NOMO-1 treated with dmso at 0.1 percent for 144 hours (cell line): ENCODE results near the gene STAC.

ENCODE experiments used
- DNase-seq: peaks from one replicate; lab custom pipeline; 2025; ENCODE audit not compliant: unreplicated experiment; lab: John Stamatoyannopoulos, UW

Gene STAC

DNA sequence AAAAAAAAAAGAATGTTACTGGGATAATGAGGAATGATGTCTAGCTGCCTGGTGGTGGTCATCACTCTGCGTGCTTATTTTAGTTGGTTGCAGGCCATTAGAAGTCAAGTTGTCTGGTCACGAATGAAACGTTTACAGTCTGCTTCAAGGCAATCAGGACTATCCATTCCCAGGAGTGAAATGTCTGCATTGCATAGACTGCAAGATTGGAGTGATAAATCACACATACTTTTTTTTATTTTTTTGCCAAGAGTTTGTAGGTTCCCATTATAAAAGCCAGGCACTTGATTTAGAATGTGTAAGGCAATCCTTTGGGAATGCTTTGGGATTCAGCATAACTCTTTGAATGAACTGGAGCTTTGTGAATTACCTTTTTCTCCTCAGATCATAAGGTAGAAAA, 132.3 kb downstream of the STAC start:
- DNase-seq = no peak

DNA sequence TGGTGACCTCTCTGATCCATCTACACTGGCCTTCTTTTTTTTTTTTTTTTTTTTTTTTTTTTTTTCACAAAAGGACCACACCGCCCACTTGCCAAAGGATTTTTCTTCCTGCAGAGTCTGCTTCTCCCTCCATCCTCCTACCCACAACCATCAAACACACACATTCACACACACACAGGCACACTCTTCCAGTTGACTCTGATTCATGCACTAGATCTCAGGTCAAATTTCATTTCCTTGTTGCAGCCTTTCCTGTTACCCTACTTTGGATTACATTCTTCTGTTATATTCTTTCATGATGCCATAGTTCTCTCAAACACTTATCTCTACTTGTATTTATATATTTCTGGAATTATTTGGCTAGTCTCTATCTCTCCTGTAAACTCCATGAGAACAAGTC, 133.9 kb downstream of the STAC start:
- no peak for DNase-seq

DNA sequence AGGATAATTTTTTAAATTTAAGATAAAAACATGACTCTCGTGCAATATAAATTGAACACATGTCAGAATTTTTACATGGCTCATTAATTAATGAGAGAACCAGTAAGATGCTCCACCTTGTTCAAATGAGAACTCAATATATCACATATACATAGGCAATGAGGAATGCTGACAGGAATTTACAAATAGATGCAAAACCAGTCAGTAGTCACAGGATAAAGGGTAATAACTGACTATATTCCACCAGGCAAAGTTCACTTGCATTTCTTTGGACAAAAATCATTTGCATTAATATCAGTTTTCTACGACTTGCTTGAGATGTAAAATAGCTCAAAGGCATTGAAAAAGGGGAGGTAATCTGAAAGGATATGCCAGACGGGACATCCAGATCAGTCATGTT, 139.4 kb downstream of the STAC start:
- no peak for DNase-seq

DNA sequence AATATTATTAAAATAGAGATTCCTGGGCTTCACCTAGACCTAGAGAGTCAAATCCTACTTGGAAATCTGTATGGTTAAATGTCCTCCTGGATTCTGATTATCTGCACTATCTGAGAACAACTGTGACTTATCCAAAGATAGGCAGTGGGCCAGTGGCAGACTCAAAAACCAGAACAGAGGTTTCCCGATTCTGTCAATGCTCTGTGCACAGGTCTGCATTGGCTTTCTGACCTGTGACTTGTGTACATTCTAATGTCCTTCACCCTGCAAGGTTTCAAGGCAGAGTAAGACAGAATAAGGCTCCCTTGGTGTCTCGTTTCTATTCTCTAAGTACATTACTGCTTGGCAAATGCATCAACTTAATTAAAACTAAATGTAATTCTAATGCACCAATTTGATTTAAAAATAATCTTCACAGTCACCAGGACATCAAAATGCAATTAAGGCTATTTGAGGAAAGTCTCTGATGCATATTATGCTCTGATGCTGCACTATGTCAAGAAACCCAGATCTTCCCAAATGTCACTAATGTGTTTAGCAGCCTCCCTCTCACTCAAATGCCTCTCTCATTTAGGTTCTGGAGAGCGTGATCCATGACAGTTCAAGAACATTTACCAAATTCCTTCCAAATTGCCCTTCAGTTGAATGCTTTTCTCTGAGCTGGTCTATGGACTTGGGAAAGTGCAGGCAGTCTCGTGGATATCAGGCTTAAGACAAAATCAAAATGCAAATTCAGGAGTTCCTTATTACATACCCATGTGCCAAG, 140.1 kb downstream of the STAC start:
- no peak for DNase-seq

DNA sequence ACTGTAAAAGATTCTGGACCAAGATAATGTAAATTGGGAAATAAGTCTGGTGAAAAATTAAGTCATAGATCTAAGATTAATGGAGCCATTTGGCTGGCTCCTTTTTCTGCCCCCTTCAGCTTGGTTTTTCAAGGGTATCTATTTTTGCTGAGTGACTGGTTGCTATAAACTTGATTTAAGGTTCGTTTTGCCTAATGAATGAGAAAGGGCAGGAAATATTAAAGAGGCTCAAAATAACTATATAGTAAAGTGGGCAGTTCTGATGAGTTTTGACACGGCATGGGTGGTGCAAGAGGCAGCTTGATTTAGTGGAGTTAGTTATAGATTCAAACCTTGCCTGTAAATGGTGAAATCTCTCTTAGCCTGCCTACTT, 140.7 kb downstream of the STAC start:
- DNase-seq = no peak

DNA sequence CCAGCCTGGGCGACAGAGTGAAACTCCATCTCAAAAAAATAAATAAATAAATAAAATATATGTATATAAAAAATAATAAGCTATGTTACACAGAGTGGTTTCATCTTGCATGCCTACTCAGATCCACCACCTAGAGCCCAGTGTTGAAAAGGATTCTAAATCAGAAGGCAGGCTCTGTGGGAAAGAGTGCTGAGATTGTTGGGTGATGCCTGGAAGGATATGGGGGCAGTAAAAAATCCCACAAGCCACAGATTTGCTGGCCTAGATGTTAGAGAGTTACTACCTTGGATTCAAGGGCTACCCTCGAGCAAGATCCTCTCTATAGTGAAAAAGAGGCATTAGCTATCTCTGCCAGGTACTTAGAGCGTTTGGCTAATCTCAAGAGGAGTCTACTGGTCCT, 144.3 kb downstream of the STAC start:
- no peak for DNase-seq

DNA sequence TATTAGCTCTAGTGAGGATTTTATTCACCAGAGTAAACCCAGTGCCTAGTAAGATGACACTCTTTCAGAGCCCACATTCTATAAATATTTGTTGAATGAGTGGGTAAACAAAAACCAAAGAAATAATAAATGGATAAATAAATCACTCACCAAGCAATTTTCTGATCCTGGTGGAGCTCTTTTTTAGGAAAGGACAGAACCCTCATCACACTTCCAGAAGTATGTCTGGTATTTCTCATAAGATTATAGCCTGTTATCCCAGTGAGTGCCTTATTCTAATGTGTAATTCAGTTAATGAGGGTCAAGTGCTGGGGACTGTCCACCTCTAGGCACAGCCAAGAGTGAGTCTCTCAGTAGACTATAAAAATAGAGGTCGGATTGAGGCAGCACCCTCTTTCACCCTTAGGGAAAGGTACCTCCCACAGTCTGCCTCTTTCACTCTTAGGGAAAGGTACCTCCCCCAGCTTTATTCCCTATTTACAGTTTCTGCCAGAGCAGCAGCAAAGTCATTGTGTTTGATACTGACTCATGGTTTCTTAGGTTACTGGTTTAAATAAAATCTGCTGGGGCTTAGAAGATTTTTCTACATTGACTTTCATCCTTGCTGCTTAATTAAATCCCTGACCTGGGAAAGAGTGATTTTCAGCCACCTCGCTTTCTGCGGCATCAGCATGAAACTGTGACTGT, 145.0 kb downstream of the STAC start:
- DNase-seq = no peak

DNA sequence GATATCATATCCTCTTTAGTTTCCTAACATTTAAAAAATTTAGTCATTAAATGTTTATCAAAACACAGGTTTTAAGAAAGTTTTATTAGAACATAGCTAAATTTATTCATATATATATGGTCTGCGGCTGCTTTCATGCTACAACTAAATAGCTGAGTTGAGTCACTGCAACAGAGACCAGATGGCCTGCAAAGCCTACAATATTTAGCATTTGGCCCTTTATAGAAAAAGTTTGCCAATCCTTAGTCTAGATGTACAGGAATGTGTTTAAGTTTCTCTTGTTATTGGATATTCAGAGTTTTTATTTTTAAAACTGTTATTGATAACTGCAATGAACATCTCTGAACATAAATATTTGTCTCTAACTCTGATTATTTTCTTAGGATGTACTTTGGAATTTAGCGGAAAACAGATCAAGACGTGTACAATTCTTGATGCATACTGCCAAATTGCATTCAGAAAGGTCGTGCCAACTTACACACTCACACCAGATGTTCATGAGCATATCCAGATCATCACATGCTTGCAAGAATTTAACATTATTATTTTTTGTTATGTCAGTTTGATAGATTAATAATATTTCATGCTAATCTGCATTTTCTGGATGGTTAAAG, 157.9 kb downstream of the STAC start:
- DNase-seq = no peak

DNA sequence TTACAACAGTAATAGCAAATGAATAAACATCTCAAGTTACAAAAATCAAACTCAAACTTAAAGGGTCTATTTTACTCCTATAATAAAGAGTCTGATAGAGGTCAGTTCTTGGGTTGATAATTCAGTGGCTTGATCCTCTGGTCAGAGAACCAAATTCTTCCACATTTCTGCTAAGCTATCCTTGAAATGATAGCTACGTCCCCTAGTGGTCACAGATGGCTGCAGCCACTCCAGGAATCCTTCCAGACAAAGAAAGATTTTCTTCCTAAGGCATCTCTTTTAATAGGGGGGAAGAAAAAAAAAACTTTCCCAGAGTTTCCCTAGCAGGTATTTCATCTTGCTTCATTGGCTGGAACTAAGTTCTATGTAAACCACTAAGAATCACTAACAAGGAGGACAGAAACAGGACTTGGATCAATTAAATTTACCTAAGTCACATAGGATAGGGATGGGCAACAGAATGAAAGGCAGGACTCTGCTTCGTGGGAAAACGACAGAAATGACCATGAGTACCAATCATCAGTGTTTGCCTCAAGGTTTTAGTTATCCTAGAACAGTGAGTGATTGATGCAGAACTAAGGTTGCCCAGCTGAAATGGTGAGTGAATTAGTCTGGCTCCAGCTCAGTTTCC, 160.7 kb downstream of the STAC start:
- DNase-seq = no peak

DNA sequence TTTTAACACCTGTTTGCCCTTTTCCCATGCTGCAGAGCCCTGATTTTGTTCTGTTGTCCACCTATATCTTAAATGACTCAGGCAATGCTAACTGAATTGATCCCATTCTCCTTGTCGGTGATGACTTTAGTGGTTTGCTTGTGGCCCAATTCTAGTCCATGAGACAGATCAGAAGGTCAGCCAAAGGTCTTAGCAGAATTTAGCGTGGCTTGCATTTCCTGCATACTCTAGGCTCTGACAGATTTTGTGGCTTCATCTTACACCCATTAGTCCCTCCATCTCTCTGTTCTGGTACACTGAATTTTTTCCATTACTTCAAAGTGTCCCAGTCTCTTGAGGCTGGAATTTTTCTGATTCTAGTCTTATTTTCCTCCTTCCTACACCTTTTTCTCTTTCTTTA, 161.9 kb downstream of the STAC start:
- no peak for DNase-seq

DNA sequence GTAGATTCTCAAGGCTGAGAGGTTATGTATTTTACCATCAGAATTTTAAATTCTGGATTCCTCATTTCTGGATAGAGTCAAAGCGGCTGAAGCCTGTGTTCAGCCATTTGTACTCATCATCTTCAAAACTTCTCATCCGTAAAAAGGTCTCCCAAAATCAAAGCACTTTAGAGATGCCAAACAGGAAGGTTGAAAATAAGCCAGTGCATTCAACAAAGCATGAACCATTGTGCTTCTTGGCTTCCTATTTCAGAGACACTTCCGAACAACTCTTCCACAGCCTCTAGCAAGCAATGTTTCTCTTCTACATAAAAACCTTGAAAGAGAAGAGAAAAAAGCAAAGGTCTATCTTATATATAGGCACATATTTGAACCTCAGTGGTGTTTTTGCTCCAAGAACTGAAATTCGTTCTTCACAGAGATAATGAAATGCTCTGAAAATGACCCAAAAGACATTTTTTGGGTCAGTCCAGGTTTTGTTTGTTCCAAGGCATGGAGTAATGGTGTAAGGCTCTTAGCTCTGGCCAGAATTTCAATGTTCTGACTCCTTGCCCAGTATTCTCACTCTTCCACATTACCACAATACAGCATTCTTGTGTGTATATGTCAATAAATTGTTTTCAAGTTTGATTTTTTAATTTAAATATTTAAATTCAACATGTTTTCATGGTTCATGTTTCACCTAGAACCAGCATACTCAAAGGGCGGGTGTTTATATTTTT, 163.1 kb downstream of the STAC start:
- no peak for DNase-seq

DNA sequence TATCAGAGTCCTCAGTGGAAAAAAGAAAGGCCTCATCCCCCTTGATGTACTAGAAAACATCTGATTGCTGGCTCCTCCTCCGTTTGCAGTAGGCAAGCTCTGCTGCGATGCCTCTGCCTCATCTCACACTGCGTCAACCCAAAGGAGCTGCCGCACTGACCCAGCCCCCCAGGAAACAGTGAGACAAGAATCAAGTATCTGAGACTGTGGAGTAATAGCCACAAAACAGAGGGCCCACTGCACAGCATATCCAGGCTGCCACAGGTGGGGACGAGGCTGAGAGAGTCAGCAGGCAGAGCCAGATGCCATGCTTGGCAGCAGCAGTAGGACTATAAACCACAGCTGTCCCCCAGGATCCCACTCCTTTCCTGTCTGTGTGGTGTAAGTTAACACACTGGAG, 165.9 kb downstream of the STAC start:
- DNase-seq = no peak

DNA sequence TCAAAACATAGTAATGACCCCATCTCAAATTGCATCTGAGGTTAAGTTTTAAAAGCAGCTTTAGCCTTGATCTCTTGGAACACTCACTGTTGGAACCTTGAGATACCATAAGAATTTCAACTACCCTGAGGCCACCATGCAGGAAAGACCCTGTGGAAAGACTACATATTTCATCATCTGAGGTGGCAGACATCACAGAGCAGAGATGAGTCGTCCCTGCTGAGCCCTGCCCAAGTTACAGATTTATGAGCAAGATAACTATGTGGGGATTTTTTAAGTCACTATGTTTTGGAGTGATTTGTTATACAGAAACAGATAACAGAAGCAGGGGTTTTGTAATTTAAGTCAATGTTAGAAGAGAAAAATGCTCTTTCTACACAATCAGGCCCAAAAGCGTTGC, 168.4 kb downstream of the STAC start:
- DNase-seq = no peak

DNA sequence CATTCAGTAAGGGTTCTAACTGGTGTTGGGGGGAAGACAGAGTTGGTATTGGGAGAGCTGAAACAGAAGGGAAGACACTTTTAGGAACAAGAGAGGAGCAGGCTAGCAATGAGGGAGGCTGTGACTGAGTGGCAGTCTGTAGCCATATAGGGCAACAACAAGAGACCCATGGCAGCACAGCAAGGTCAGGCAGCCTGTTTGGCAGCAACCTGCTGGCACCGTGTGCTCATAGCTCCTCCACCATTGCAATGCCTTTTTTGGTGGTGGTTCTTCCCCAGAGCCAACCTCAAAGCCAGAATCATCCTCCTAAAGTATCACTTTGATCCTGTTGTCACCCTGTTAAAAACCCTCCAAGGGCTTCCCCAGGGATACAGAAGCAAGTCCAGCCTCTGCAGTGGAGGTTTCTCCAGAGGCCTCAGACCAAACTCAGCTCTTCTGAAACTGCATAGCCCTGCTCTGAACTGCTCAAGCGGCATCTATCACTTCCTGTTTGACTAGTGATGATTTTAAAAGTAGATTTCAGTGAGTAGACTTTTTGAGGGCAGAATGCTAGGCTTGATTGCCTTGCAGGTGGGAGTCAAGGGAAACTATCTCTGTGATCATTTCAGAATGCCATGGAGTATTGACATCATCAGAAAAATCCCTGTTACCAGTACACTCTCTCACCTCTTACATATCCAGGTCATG, 176.9 kb downstream of the STAC start:
- no peak for DNase-seq

DNA sequence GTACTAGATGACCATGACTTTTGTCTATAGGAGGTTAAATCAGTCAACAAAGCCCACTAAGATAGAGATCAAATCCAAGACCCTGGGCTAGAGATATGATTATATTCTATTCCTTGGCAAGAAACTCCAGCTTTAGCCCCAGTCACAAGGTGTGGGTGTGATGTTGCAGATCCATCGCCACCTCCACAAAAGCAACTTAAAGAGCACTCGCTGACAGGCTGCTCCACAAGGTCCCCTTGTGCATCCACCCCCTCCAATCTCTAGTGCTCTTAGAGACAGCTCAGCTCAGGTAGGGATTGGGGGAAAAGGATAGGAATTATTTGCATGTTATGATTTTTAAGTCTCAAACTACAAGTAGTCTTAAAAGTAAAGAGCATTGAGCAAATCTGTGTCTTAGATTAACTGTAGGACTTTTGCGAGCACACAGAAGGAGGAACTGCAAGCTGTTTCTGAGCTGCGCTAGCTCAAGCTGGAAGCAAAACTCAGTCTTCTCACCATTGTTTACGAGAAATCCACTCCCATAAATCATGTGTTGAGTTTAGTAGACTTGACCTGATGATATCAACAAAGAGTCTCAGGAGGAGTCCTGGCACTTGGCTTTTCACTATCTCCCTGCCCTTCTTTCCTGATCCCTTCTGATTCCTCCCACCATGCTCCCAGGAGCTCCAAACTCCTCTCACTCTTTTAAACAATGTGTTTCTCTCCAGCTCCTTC, 177.6 kb downstream of the STAC start:
- no peak for DNase-seq

DNA sequence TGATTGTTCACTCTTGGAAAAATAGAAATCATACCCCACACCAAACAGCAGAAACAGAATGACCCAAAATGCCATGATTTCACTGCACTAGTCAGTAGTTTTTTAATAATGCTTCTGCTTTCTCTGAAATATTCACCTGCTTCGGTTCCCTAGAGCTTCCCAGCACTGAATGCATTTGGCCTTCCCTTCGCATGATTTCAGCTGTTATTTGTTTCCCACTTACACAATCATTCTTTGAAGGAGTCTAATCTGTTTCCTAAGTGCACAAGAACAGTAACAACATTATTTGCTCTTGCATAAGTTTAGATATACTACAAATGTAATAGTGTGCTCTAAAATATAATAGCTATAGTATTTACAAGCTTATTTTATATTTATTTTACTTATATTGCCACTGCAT, 178.7 kb downstream of the STAC start:
- no peak for DNase-seq

DNA sequence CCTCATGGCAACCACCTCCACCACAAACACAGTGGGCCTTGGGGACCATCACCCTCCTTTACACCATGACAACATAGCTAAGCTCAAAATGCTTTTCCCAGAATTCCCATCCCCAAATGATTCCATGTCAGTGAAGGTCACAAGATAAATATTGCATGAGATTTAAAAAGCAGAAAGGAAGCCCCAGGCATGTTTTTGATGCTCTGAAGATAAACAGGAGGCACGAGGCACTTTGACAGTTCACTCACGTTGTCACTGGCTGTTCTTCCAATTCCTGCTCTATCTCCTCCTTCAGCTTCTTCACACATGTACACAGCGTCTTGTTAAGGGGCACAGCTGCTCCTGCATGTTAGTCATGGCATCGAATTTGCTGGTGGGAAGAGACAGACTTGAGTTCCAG, 180.4 kb downstream of the STAC start:
- no peak for DNase-seq

DNA sequence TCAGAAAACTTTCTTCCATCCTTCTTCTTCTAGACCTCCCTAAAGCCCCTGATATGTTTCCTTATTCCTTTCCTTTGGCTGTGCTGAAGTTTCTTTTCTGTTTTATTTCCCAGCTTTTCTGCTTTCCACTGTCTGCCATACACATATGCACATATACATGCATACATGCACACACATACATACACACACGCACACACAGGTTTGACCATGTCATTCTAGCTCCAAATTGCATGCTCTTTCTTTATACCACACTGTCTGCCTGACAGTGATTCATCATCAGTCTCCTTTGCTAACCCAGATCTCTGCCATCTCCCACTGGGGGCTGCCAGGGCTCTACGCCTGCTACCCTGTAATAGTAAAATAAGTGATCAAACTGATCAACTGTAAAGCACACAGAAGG, 181.3 kb downstream of the STAC start:
- no peak for DNase-seq

DNA sequence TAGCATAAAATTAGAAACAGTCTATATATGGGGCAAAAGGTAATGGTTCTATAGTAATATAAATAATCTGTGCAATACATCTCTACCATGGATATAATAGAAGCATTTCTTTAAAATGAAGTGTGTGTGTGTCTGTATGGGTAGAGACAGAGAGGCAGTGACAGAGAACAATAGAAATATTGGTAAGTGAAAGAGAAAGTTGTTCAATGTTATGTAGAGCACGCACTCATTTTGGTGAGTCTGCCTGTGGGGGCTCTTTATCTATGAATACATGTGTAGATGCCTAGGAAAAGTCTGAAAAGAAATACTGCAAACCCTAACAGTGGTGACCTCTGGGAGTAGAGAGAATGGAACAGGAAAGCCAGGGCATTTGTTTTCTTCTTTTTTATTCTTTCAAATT, 182.6 kb downstream of the STAC start:
- DNase-seq = no peak

DNA sequence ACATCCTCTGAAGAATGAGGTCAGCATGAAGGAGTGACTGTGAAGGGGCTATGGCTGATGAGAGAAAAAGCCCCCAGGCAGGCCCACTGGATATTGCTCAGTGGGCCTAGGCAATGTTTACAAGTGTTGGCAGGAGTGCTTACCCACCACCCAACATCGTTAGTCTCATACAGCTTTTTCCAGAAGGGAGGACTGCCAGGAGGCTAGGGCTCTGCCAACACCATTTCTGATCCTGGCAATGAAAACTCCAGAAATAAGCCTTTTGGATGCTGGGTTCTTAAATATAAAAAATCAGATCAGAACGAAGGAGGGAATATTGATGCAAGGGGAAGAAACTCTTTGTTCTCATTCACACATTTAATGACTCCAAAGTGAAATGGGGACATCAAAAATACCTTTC, 194.9 kb downstream of the STAC start:
- DNase-seq = no peak
